ENCODE results near the gene MYO1E. TPM values are rescaled to one million over a fixed set of nuclear protein-coding genes. Genes with fewer than 3 reads are reported as not detected.
"Not testable (repeated sequence)": the region's sequence is repeated elsewhere in the genome, so short reads cannot be mapped to it uniquely, and the experiment has no call there.

The MYO1E gene
- total RNA-seq, 1 experiment from 2014 or later = 16.9 TPM

- no peak for DNase-seq (ENCODE audit: low spot score)
- in situ Hi-C loops (cut with HindIII; ENCODE audit: low sequenced_read_pairs) = no loop called here
Observed at GRCh38 chr15:59165726-59166125, 206.9 kb downstream of the MYO1E start.

- in situ Hi-C loops (cut with HindIII; ENCODE audit: low sequenced_read_pairs); DNase-seq (ENCODE audit: low spot score): not testable (repeated sequence)
Observed at GRCh38 chr15:59162080-59162479, 210.6 kb downstream of the MYO1E start.

GRCh38 chr15:59160880-59161593 lies 211.6 kb downstream of the MYO1E start:
- peak; percentile 5 for DNase-seq (ENCODE audit: low spot score)
- in situ Hi-C loops (cut with HindIII; ENCODE audit: low sequenced_read_pairs) = no loop called here

GRCh38 chr15:59159210-59159609 lies 213.5 kb downstream of the MYO1E start:
- in situ Hi-C loops (cut with HindIII; ENCODE audit: low sequenced_read_pairs) = no loop called here
- DNase-seq (ENCODE audit: low spot score) = no peak

- in situ Hi-C loops (cut with HindIII; ENCODE audit: low sequenced_read_pairs) = no loop called here
Observed at GRCh38 chr15:59158701-59159034, 214.0 kb downstream of the MYO1E start.

GRCh38 chr15:59157840-59158700 lies 214.6 kb downstream of the MYO1E start:
- in situ Hi-C loops (cut with HindIII; ENCODE audit: low sequenced_read_pairs) = no loop called here
- DNase-seq (ENCODE audit: low spot score) = no peak

More at GRCh38 chr15:59158701-59159034, 214.0 kb downstream of the MYO1E start:
- DNase-seq (ENCODE audit: low spot score) = no peak

- in situ Hi-C loops (cut with HindIII; ENCODE audit: low sequenced_read_pairs) = no loop called here
- DNase-seq (ENCODE audit: low spot score) = no peak
Observed at GRCh38 chr15:59157396-59157795, 215.3 kb downstream of the MYO1E start.

- in situ Hi-C loops (cut with HindIII; ENCODE audit: low sequenced_read_pairs) = no loop called here
- no peak for DNase-seq (ENCODE audit: low spot score)
Observed at GRCh38 chr15:59155431-59155830, 217.2 kb downstream of the MYO1E start.

GRCh38 chr15:59154243-59154642 lies 218.4 kb downstream of the MYO1E start:
- in situ Hi-C loops (cut with HindIII; ENCODE audit: low sequenced_read_pairs) = no loop called here
- DNase-seq (ENCODE audit: low spot score) = no peak

- DNase-seq (ENCODE audit: low spot score) = no peak
- in situ Hi-C loops (cut with HindIII; ENCODE audit: low sequenced_read_pairs) = no loop called here
Observed at GRCh38 chr15:59153466-59153865, 219.2 kb downstream of the MYO1E start.

- DNase-seq (ENCODE audit: low spot score) = no peak
- in situ Hi-C loops (cut with HindIII; ENCODE audit: low sequenced_read_pairs) = no loop called here
Observed at GRCh38 chr15:59152694-59153450, 219.8 kb downstream of the MYO1E start.

GRCh38 chr15:59150185-59150584 lies 222.5 kb downstream of the MYO1E start:
- in situ Hi-C loops (cut with HindIII; ENCODE audit: low sequenced_read_pairs) = no loop called here
- DNase-seq (ENCODE audit: low spot score) = no peak

GRCh38 chr15:59148153-59148833 lies 224.4 kb downstream of the MYO1E start:
- no peak for DNase-seq (ENCODE audit: low spot score)
- in situ Hi-C loops (cut with HindIII; ENCODE audit: low sequenced_read_pairs) = no loop called here

- DNase-seq (ENCODE audit: low spot score) = no peak
- in situ Hi-C loops (cut with HindIII; ENCODE audit: low sequenced_read_pairs) = no loop called here
Observed at GRCh38 chr15:59147666-59148065, 225.0 kb downstream of the MYO1E start.

GRCh38 chr15:59144594-59144993 lies 228.1 kb downstream of the MYO1E start:
- peak; percentile 13 for DNase-seq (ENCODE audit: low spot score)
- in situ Hi-C loops (cut with HindIII; ENCODE audit: low sequenced_read_pairs) = not testable (repeated sequence)

- in situ Hi-C loops (cut with HindIII; ENCODE audit: low sequenced_read_pairs) = no loop called here
- DNase-seq (ENCODE audit: low spot score) = no peak
Observed at GRCh38 chr15:59143281-59143680, 229.4 kb downstream of the MYO1E start.

- no peak for DNase-seq (ENCODE audit: low spot score)
- in situ Hi-C loops (cut with HindIII; ENCODE audit: low sequenced_read_pairs) = no loop called here
Observed at GRCh38 chr15:59140422-59141226, 232.0 kb downstream of the MYO1E start.

- peak; percentile 9 for DNase-seq (ENCODE audit: low spot score)
- in situ Hi-C loops (cut with HindIII; ENCODE audit: low sequenced_read_pairs) = no loop called here
Observed at GRCh38 chr15:59138243-59138642, 234.4 kb downstream of the MYO1E start.

GRCh38 chr15:59137566-59137965 lies 235.1 kb downstream of the MYO1E start:
- DNase-seq (ENCODE audit: low spot score) = no peak
- in situ Hi-C loops (cut with HindIII; ENCODE audit: low sequenced_read_pairs) = no loop called here
